Spleen (tissue), 11 donors: ENCODE measurements around the gene TMEM97. TPM values are rescaled to one million over a fixed set of nuclear protein-coding genes. Genes with fewer than 3 reads are reported as not detected.
A peak's percentile ranks its signal among the peaks of the same experiment; 100 is the strongest.

Experiments
- DNase-seq: peaks from one replicate; pipeline ENCODE4 v3.0.0-alpha.2; 2020
- H3K27ac ChIP-seq, 8 donors: fragments of 200-600 bp; sonication (generic) in 7 of 8; 1 replicate in 4 of 8; 2 replicates in 4 of 8; pipeline versions ENCODE4 v1.5.0 to v1.8.0; 2016 to 2021; ENCODE audit warnings: inconsistent platforms in 4 of 8, mild to moderate bottlenecking in 4 of 8, moderate library complexity in 1 of 8
- H3K27me3 ChIP-seq, 7 donors: fragments of 200-600 bp; sonication (generic) in 6 of 7; replicated peaks in 1 of 7; 1 replicate in 4 of 7; 2 replicates in 3 of 7; pipeline versions ENCODE4 v1.5.0 to v1.8.0; 2016 to 2021; ENCODE audit warnings: inconsistent platforms in 3 of 7, mild to moderate bottlenecking in 1 of 7
- H3K36me3 ChIP-seq, 6 donors: fragments of 200-600 bp; sonication (generic) in 5 of 6; 1 replicate in 4 of 6; 2 replicates in 2 of 6; pipeline versions ENCODE4 v1.5.0 to v1.8.0; 2016 to 2021; ENCODE audit warnings: inconsistent platforms in 2 of 6
- H3K4me1 ChIP-seq, 6 donors: fragments of 200-600 bp; sonication (generic) in 5 of 6; 1 replicate in 3 of 6; 2 replicates in 3 of 6; pipeline versions ENCODE4 v1.5.0 to v1.8.0; 2016 to 2021; ENCODE audit warnings: inconsistent platforms in 3 of 6
- H3K4me3 ChIP-seq, 8 donors: fragments of 200-600 bp; sonication (generic) in 7 of 8; 1 replicate in 4 of 8; 2 replicates in 4 of 8; pipeline versions ENCODE4 v1.5.0 to v1.8.0; 2016 to 2021; ENCODE audit warnings: inconsistent platforms in 4 of 8, mild to moderate bottlenecking in 4 of 8, moderate library complexity in 2 of 8
- H3K9me3 ChIP-seq, 8 donors: fragments of 200-600 bp; sonication (generic) in 7 of 8; 1 replicate in 4 of 8; 2 replicates in 4 of 8; pipeline versions ENCODE4 v1.5.0 to v1.8.0; 2016 to 2021; ENCODE audit warnings: inconsistent platforms in 4 of 8
- POLR2A ChIP-seq, 3 donors: fragments of 450-650 bp; IDR thresholded peaks; one replicate each; pipeline ENCODE4 v1.5.1; 2017; ENCODE audit warnings: antibody characterized with exemption in 3 of 3, mild to moderate bottlenecking in 1 of 3
- POLR2AphosphoS5 ChIP-seq, 3 donors: sonication (generic); formaldehyde crosslinking; IDR thresholded peaks; one replicate each; pipeline ENCODE4 v1.5.1; 2017; ENCODE audit warnings: antibody characterized with exemption in 3 of 3
- WGBS, 5 donors: extraction: QIAGEN DNeasy Blood & Tissue Kit in 3 of 5; methylation state at CpG; one replicate each; pipeline versions ENCODE4 v1.1.5 to v1.1.7; 2013 to 2018; 5-methylcytosine and 5-hydroxymethylcytosine counted together
- intact Hi-C: fragments of 100-400 bp; cut with DNase I; formaldehyde crosslinking; loops from one replicate; pipeline ENCODE4 v1.15.0; 2023; ENCODE audit warnings: low total_unique reads
- polyA plus RNA-seq, 3 donors: library from polyadenylated mRNA; stranded (reverse); fragments of 200-250 nt; gene quantifications; one replicate each; pipeline ENCODE4 v1.2.1, GENCODE V29; 2013
- total RNA-seq, 7 donors: library from RNA; depleted of rRNA in 3 of 7; stranded (reverse); fragments of >200 nt in 3 of 7; fragmentation: NEBNext Ultra II Directional in 4 of 7; extraction: Animal tissue kit (Norgen Biotek cat#: 25700) in 4 of 7; gene quantifications; one replicate each; pipeline versions ENCODE4 v1.1.0 to v1.2.1, GENCODE V29; 2016 to 2021
- TF ChIP-seq, protein P1 (sequence below), 11 experiments: fragments of 200-600 bp in 7 of 11; fragments of 450-650 bp in 4 of 11; sonication (generic) in 4 of 11; IDR thresholded peaks in 8 of 11; conservative IDR thresholded peaks in 3 of 11; 1 replicate in 7 of 11; 2 replicates in 4 of 11; pipeline versions ENCODE4 v1.4.0 to v1.8.0; 2016 to 2021; ENCODE audit warnings: antibody characterized with exemption in 11 of 11, inconsistent platforms in 4 of 11, mild to moderate bottlenecking in 1 of 11
- donor health status: healthy with polysubstance abuse.
- donor health status: DM: no; HTN: no; CAD: no; lungs with moderate emphysema.
- donor health status: DM: no; HTN: no; CAD: no.
- donor health status: Bipolar disorder and iron deficiency.
- donor health status: healthy.
- donor health status: DM: no; HTN: no; CAD: no.
- donor health status: DM: yes; HTN: yes; CAD: no.

TMEM97 gene
- total and polyA plus RNA-seq, 10 donors = 1.5 to 7.3 (median 5.4) TPM

DNA sequence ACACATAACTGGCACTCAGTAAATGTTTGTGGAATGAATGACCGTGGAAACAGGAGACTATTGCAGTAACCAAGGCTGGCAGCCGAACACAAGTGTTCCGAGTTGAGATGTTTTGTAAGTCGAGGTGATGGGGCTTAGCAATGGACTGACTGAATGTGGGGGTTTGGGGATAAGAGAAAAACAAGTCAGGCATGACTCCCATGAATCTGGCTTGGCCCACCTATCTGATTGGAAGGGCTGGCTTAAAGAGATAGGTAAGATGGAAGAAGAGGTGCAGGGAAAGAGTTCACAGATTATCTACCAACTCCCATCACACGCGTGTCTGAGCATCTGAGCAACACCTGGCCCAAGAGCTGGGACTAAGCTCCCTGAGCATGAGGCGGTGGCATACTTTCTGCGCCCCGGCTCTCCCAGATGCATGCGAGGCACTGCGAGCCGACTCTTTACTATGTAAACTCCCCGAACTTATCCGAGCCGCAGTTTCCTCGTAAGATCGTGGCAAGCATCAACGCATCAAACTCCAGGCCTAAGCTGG lies 15.7 kb downstream of the TMEM97 start:
- TF ChIP-seq POLR2AphosphoS5 (IDR thresholded peaks at IDR 0.05) = no peak
- no peak for TF ChIP-seq POLR2A (IDR thresholded peaks at IDR 0.05)
- TF ChIP-seq, protein P1, sequence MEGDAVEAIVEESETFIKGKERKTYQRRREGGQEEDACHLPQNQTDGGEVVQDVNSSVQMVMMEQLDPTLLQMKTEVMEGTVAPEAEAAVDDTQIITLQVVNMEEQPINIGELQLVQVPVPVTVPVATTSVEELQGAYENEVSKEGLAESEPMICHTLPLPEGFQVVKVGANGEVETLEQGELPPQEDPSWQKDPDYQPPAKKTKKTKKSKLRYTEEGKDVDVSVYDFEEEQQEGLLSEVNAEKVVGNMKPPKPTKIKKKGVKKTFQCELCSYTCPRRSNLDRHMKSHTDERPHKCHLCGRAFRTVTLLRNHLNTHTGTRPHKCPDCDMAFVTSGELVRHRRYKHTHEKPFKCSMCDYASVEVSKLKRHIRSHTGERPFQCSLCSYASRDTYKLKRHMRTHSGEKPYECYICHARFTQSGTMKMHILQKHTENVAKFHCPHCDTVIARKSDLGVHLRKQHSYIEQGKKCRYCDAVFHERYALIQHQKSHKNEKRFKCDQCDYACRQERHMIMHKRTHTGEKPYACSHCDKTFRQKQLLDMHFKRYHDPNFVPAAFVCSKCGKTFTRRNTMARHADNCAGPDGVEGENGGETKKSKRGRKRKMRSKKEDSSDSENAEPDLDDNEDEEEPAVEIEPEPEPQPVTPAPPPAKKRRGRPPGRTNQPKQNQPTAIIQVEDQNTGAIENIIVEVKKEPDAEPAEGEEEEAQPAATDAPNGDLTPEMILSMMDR (IDR thresholded peaks at IDR 0.05 in 8 of 11, conservative IDR thresholded peaks at IDR 0.05 in 3 of 11) = no peak
- peaks cover 20 to 75% (median 56%) of the 10 kb centered on the region in 6 donors for H3K4me1 ChIP-seq
- intact Hi-C loops = no loop called here

DNA sequence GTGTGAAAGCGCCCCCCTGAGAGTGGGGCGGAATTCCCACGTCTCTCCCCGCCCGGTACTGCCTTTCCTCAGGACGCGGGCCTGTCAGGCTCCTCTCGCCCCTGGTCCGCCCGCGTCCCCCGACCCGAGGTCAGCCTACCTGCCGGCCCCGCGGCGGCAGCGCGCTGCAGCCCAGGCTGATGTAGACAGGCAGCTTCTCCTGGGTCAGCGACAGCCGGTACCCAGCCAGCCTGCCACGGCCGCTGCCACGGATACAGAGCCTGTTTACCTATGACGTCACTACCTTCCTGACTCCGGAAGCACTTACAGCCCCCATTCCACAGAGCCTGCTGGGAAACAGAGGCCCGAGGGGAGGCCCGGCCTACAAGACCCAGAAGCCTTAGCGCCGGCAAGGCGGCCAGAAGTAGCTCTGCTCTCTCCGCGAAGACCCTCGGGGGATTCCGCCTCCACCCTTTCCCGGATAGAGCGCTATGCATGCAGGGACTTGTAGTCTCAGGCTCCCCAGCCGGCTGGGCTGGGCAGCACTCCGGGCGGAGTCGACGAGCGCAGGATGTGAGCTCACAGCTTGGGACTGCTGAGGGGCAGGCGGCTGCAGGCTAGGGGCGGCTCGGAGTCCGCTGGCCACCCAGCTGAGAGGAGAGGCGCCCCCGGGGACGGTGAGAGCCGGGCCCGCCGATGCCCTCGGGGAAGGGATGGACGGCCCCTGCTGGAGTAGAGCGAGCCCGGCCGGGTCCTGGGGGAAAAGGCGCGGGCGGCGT lies 16.4 kb downstream of the TMEM97 start, which contains the start of the genes IFT20 and TNFAIP1:
IFT20 (minus strand) TSS at position 272 of the 758 bp plus-strand sequence. CDS start 3,487 bp downstream, outside the sequence.
TNFAIP1 (plus strand) TSS at position 561 of the 758 bp plus-strand sequence. CDS start 3,761 bp downstream, outside the sequence.
- H3K4me1 ChIP-seq = peaks cover 20 to 81% (median 63%) of the 10 kb centered on the region in 6 donors
- H3K4me3 ChIP-seq = peak within 1 kb of the TSS; percentile 72 to 98 (median 85)
- DNase-seq = peak; percentile 100
- TF ChIP-seq, protein P1 (IDR thresholded peaks at IDR 0.05 in 8 of 11, conservative IDR thresholded peaks at IDR 0.05 in 3 of 11) = peak in 4 of 11 experiments; percentile 12 to 23 (median 20)
- TF ChIP-seq POLR2A (IDR thresholded peaks at IDR 0.05) (peak; percentile 36 to 97 (median 91)), POLR2AphosphoS5 (IDR thresholded peaks at IDR 0.05) (peak; percentile 99)
- no peaks in the 10 kb centered on the region for H3K27me3 ChIP-seq
- no peaks in the 10 kb centered on the region for H3K9me3 ChIP-seq
- peak within 1 kb of the TSS; percentile 89 to 98 (median 96) for H3K27ac ChIP-seq
- intact Hi-C loops = no loop called here
- peaks cover 4 to 39% (median 25%) of the 10 kb centered on the region in 6 donors for H3K36me3 ChIP-seq
- WGBS, 5 donors = 0 to 2% (median 0%) methylated on average over 31 to 62 of the region's 62 CpGs

More for the DNA sequence above, 15.7 kb downstream of the TMEM97 start:
- no peaks in the 10 kb centered on the region for H3K27me3 ChIP-seq
- H3K27ac ChIP-seq = peak overlapping the region; percentile 45 to 98 (median 96)
- no peak for DNase-seq
- H3K36me3 ChIP-seq = peaks cover 4 to 39% (median 27%) of the 10 kb centered on the region in 6 donors
- 12 to 15% (median 12%) methylated on average over 17 to 18 of the region's 18 CpGs for WGBS, 5 donors
- peak overlapping the region; percentile 72 to 98 (median 84) for H3K4me3 ChIP-seq
- no peaks in the 10 kb centered on the region for H3K9me3 ChIP-seq

DNA sequence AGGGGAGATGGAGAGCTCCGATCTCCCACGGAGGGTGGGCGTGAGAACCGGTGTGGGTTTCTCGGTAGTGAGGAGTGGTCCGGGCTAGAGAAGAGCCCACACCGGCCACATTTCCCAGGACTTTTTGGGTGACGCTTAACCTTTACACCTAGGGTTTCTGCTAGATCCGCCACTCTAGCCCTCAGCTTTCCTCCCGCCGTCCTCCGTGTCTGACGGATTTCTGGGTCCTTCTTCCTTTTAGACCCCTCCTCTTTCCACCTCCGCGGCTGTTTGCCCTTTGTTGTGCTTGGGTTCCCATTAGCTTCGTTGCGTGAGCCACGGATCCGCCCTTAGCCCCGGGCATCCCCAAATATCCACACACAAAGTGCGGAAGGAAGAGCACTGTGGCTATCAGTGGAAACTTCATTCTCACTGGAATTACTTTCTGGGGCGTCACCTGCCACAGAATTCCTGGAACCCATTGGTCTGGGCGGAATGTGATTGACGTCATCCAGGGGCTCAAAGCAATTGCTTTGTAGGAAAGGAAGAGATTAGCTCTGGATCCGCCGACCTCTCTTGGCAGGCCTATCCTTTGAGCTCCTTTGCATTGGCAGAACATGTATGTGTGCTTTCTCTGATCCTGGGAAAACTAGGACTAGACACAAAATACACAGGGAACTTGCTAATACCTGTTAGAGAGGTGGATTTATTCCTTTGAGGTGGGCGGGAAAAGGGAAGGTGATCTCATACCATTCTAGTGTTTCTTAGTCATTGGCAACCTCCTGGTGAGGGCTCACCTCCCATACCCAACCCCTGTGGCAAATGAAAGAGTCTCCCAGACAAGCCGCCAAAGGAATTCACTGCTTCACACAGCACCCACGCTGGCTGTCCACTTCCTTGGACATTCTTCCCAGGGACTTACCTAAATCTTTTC lies 17.2 kb downstream of the TMEM97 start:
- intact Hi-C loops = no loop called here

More for the DNA sequence above, 17.2 kb downstream of the TMEM97 start:
- Histone ChIP-seq H3K36me3 (peaks cover 6 to 39% (median 25%) of the 10 kb centered on the region in 6 donors), H3K4me1 (peaks cover 20 to 90% (median 68%) of the 10 kb centered on the region in 6 donors), H3K27ac (peak overlapping the region; percentile 89 to 98 (median 96)), H3K9me3 (no peaks in the 10 kb centered on the region), H3K27me3 (no peaks in the 10 kb centered on the region), H3K4me3 (peak overlapping the region; percentile 72 to 98 (median 85))
- TF ChIP-seq POLR2A (IDR thresholded peaks at IDR 0.05) = peak in 1 of 3 donors; percentile 83
- peak in 1 of 3 donors; percentile 87 for TF ChIP-seq POLR2AphosphoS5 (IDR thresholded peaks at IDR 0.05)
- TF ChIP-seq, protein P1 (IDR thresholded peaks at IDR 0.05 in 8 of 11, conservative IDR thresholded peaks at IDR 0.05 in 3 of 11) = peak in 1 of 11 experiments; percentile 1
- WGBS, 5 donors = 6 to 10% (median 9%) methylated on average over 29 of the region's 29 CpGs
- DNase-seq = peak; percentile 87
